ENCODE results near the gene SPATA6.
"Not testable (repeated sequence)": the region's sequence is repeated elsewhere in the genome, so short reads cannot be mapped to it uniquely, and the experiment has no call there.

The SPATA6 gene

DNA sequence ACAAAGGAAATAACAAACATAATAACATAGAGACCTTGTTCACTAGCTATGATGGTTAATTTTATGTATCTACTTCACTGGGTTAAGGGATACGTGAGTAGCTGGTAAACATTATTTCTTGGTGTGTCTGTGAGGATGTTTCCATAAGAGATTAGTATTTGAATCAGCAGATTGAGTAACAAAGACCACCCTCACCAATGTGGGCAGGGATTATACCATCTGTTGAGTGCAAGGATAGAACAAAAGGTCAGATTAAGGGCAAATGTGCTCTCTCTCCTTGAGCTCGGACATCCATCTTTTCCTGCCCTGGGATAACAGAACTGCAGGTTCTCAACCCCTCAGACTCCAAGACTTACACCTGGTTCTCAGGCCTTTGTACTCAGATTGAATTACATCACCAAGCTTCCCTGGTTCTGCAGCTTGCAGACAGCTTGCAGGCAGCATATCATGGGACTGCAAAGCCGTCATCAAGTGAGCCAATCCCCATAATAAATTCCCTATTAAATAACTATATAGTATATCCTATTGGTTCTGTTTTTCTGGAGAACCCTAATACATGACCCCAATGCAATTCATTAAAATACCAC lies 9.2 kb downstream of the SPATA6 start:
- no peak for DNase-seq (ENCODE audit: low spot score)

DNA sequence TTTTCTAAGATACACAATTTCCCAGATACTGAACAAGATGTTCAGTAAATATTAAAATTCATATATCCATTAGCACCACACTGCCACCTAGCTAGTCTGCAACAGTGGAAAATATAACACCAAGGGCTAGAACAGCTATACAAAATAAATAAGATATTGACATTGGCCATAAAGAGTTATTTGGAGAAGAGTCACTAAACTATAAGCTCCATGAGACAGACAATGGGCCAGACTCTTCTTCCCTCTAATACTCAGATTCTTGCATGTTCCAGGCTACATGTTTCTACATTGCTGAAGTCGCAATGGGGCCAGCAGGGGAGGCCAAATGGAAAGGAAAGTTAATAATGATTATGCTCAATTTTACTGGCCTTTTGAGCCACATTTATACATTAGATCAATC lies 21.5 kb downstream of the SPATA6 start:
- no peak for DNase-seq (ENCODE audit: low spot score)

DNA sequence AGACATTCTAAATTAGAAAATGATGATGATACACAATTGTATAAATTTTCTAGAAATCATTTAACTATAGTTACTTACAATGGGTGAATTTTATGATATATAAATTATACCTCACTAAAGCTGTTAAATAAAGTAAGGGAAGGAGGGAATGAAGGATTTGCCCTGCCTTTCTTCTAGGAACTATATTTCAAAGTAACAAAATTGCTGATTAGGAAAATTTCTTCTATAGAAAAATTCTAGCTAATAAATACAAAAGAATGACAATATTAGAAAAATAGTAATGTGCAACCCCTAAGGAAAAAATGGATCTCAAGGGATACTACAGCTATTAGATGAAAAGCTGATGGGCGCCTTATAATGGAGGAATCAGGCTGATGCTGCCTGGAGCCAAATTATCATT lies 23.1 kb downstream of the SPATA6 start:
- DNase-seq (ENCODE audit: low spot score): no peak

DNA sequence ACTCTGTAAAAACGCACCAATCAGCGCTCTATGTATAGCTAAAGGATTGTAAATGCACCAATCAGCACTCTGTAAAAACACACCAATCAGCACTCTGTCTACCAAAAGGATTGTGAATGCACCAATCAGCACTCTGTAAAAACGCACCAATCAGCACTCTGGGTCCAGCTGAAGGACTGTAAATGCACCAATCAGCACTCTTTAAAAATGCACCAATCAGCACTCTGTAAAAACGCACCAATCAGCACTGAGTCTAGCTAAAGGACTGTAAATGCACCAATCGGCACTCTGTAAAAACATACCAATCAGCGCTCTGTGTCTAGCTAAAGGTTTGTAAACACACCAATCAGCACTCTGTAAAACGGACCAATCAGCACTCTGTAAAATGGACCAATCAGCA lies 27.8 kb downstream of the SPATA6 start:
- DNase-seq (ENCODE audit: low spot score): not testable (repeated sequence)

DNA sequence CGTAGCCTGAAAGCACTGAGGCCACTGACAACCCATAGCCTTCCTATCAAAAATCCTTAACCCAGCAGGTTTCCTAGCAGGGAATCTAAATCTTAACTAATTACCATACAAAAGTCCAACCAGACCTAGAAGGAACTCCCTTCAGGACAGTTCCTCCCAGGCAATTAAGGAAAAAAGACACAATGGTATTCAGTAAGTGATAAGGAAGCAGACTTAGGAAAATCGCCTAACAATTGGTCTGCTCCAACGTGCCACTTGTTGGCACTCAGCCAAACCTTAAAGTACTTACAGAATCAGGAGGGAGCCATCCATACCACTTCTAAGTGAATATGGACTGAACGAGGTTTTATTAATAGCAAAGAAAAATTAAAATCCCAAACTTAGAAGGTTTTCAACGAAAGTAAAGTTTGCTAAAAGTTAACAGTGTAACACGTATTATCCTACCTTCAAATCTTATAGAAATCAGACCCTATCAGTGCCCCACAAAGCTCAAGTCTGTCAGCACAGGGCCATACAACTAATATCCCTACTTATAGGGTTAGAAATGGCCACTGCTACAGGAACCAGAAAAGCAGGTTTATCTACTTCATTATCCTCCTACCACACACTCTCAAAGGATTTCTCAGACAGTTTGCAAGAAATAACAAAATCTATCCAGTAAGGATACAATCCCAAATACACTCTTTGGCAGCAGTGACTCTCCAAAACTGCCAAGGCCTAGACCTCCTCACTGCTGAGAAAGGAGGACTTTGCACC lies 29.0 kb downstream of the SPATA6 start:
- DNase-seq (ENCODE audit: low spot score): no peak

DNA sequence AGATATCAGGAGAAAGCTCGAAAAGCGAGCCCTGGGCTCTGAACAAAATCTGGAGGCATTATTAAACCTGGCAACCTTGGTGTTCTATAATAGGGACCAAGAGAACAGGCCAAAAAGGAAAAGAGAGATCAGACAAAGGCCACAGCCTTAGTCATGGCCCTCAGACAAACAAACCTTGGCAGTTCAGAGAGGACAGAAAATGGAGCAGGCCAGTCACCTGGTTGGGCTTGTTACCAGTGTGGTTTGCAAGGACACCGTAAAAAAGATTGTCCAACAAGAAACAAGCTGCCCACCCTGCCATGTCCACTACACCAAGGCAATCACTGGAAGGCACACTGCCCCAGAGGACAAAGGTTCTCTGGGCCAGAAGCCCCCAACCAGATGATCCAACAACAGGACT lies 31.2 kb downstream of the SPATA6 start:
- not testable (repeated sequence) for DNase-seq (ENCODE audit: low spot score)

DNA sequence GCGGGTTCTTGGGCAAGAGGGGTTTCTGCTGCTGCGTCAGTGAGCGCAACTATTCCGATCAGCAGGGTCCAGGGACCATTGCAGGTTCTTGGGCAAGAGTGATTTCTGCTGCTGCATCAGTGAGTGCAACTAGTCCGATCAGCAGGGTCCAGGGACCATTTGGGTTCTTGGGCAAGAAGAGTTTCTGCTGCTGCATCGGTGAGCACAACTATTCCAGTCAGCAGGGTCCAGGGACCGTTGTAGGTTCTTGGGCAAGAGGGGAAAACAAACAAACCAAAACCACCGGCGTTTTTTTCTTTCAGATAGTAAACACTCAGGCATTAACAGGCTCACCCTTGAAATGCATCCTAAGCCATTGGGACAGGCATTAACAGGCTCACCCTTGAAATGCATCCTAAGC lies 32.6 kb downstream of the SPATA6 start:
- no peak for DNase-seq (ENCODE audit: low spot score)

DNA sequence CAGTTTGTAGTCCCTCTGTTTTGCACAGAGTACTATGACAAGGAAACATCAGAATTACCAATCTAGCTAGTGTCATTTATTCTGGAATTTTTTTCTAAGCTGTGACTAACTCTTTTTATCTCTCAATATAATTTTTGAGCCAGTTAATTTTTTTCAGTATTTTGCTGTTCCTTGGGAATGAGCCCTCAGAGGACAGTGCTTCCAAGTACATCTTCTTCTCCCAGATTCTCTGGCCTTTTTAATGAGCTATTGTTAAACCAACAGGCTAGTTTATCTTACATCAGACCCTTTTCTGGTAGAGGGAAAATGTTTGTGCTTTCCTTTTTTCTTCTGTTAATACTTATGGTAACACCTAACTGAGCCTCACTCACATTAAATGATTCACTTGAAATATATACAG lies 34.6 kb downstream of the SPATA6 start:
- DNase-seq (ENCODE audit: low spot score): not testable (repeated sequence)

DNA sequence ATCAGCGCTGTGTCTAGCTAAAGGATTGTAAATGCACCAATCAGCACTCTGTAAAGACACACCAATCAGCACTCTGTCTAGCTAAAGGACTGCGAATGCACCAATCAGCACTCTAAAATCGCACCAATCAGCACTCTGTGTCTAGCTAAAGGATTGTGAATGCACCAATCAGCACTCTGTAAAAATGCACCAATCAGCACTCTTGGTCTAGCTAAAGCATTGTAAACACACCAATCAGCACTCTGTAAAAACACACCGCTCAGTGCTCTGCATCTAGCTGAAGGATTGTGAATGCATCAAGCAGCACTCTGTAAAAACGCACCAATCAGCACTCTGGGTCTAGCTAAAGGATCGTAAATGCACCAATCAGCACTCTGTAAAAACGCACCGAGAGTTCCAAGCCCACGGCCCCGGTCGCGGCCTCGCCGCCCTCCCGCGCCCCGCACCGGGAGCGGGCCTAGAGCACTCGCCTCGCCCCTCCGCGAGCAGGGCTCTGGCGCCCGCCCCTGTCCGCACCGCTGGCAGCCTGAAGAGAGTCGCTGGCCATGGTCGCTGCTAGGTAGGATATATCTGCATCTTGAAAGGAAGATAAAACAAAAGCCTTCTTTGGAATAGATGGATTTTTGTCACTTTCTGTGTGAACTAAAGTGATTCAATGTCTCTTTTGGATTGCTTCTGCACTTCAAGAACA lies 36.5 kb downstream of the SPATA6 start:
- not testable (repeated sequence) for DNase-seq (ENCODE audit: low spot score)

DNA sequence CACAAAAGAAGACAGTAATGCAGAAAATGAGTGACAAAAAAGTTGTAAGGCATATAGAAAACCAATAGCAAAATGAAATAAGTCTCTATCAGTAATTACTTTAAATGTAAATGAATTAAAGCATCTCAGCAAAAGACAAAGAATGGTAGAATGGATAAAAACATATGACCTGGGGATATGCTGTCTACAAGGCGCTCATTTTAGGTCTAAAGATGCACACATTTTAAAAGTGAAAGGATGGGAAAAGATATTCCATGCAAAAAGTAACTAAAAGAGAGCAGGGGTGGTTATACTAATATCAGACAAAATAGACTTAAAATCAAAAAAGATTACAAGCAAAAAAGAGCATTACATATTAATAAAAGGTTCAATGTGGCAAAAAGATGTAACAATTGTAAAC lies 41.2 kb downstream of the SPATA6 start:
- no peak for DNase-seq (ENCODE audit: low spot score)

DNA sequence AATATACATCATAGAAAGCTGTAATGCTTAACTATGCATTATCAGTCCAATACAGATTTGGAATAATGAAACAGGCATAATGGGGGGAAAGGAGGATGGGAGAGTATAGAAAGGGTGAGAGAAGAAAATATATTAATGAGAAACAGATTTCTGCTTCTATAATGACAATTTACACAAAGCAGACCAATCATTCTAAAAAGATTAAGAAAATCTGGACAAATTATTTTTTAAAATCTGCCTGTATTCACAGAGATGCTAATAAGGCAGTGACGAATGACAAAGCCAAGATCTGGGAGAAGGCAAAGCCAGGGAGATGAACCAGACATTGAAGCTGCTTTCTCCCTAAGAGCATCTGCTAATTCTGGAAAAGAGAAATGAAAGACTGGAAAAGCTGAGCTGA lies 50.0 kb downstream of the SPATA6 start:
- DNase-seq (ENCODE audit: low spot score): no peak

DNA sequence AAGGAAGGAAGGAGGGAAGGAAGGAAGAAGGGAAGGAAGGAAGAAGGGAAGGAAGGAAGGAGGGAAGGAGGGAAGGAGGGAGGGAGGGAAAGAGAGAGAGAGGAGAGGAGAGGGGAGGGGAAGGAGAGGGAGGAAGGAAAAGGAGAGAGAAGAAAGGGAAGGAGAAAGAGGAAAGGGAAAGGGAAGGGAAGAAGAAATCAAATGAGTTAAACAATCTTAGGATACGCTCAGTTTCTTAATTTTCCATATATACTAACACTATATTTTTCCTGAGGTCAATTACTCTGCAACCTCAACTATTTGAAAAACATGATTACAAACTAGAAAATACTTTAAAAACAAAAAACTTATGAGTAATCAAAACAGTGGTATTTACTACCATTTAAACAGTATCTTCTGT lies 53.3 kb downstream of the SPATA6 start:
- DNase-seq (ENCODE audit: low spot score): no peak

DNA sequence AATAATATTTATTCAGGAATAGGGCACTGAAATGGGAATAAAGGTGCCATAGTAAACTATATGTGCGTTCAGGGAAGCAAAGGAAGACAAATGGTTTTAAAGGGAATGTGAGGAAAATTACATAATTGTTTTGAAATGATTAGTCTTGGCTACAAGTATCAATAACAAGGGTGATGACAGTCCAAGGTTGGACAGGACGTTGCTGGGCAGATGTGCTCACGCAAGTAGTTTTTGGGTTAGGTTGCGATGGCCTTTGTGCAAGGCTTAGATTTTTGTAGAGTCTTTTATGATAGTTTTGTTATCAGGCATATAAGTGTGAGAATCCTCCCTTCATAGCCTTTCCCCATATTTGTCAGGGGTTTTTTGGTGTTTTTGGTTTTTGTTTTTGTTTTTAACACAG lies 57.0 kb downstream of the SPATA6 start:
- no peak for DNase-seq (ENCODE audit: low spot score)

DNA sequence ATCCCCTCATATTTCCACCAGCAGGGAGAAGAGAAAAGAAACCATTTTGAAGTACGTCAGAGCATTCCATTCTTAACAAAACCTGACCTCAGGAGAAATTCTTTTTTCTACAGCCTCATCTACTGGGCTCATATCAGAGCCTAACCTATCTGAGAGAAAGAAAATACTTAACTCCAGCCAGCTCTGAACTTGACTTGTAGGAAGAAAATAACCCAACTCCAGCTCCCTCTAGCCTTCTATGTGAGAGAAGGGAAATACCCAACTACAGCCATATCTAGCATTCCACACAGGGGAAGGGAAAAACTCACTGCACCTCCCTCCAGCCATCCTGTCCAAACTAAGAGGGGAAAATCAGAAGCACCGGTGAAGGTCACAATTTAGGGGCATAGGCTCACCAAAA lies 57.7 kb downstream of the SPATA6 start:
- DNase-seq (ENCODE audit: low spot score): no peak

DNA sequence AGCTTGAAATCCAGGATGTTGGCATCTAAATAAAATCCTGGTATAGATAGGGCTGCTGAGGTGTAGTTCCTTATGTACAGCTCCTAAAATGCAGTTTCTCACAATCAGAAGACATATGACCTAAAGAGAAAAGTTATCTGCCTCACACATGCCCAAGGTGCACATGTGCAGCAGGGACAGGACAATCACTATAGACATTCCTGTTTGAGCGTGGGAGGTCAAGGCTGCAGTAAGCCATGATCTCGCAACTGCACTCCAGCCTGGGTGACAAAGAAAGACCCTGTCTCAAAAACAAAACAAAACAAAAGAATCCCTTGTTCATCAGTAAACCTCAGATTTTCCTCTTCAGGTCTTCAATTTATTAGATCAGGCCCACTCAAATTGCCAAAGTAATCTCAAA lies 66.1 kb downstream of the SPATA6 start:
- DNase-seq (ENCODE audit: low spot score): no peak

DNA sequence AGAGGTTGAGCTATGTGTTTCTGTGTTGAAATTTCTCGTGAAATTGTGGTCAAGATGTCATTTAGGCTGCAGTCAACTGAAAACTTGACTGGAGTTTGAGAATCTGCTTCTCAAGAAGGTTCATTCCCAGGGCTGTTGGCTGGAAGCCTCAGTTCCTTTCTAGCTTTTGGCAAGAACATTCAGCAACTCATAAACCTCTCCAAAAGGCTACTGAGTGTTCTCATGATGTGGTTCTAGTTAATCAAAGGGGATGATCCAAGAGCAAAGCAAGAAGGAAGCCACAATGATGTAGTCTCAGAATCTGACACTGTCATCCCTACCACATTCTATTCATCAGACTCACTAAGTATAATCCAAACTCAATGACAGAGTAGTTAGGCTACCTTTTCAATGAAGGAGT lies 66.6 kb downstream of the SPATA6 start:
- DNase-seq (ENCODE audit: low spot score): no peak

DNA sequence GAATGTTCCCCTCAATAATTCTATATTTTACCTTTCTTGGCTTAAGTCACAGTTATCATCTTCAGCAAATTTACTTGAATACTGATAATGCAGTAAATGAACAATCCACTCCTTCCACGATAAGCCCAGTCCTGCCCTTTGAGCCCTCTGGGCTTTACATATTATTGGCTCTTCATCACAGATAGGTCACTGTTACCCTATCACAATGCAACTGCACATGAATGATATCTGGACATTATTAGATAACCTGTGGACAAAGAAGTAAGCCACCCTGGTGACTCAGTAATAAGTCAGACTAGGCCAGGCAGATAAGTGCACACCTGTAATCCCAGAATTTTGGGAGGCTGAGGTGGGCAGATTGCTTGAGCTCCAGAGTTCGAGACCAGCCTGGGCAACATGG lies 69.4 kb downstream of the SPATA6 start:
- DNase-seq (ENCODE audit: low spot score): no peak

DNA sequence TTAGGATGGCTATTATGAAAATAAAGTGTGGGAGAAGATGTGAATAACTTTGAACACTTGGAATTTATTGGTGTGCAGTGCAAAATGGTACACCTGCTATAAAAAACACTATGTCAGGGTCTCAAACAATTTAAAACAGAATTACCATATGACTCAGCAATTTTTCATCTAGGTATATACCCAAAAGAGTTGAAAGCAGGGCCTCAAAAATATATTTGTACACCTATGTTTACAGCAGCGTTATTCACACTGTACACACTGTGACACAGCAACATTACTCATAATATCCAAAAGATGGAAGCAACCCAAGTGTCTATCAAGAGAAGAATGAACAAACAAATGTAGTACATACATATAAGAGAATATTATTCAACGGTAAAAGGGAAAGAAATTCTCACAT lies 75.8 kb downstream of the SPATA6 start:
- no peak for DNase-seq (ENCODE audit: low spot score)

DNA sequence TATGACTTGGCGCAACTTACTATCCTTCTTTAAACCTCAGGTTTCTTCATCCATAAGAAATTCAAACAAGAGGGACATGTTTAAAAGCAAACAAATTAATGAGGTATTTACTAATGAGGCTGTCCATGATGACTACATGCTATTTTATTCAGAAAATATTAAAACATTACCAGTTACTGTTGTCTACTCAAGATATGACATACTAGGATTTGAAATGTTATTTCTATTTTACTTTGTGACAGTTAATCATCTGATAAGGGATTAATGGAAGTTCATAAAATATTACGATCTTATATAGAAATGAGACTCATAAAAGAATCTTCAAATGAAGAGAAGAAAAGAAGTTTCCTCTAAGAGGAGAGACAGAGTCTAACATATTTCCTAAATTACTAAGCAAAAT lies 80.1 kb downstream of the SPATA6 start:
- DNase-seq (ENCODE audit: low spot score): no peak

DNA sequence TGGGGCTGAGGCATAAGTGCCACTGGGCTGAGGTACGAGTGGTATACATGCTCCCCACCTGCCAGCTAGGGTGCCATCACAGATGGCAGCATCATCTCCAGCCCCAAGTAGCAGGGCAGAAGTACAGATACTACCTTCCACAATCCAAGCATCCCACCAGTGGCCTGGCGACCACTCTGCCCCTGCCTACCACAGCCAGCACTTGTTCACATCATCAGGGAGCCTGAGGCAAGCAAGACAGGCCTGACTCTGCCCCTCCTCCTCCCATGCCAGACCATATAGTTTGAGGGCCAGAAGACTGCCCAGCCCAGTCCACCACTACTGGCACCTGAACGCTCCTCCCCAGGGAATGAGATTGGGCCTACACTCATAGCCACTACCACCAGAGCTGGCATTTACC lies 84.6 kb downstream of the SPATA6 start:
- DNase-seq (ENCODE audit: low spot score): no peak

DNA sequence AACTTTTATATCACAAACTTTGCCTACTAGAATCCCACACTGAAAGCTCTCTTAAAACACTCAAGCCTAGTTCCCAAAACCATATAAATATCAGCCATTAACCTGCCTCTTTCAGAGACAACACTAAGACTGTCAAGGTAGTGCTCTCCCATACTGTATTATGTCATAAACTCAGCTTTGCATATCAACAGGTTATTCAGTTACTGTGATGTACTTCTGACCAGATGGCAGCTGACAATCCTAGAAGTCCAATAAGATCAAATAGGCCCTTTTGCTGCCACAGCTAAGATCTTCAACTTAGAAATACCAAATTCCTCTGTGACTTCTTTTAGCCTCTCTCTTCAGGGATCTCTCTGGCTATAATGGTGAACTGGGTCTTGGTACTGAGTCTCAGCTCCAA lies 97.2 kb downstream of the SPATA6 start:
- DNase-seq (ENCODE audit: low spot score): no peak

DNA sequence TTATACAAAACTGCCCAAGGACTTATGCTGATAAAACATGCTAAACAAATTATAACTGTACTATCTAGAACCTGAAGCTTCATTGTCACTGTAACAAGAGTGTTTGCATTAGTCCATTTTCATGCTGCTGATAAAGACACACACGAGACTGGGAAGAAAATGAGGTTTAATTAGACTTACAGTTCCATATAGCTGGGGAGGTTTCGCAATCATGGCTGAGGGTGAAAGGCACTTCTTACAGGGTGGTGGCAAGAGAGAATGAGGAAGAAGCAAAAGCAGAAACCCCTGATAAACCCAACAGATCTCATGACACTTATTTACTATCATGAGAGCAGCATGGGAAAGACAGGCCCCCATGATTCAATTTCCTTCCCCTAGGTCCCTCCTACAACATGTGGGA lies 100.4 kb downstream of the SPATA6 start:
- DNase-seq (ENCODE audit: low spot score): no peak

DNA sequence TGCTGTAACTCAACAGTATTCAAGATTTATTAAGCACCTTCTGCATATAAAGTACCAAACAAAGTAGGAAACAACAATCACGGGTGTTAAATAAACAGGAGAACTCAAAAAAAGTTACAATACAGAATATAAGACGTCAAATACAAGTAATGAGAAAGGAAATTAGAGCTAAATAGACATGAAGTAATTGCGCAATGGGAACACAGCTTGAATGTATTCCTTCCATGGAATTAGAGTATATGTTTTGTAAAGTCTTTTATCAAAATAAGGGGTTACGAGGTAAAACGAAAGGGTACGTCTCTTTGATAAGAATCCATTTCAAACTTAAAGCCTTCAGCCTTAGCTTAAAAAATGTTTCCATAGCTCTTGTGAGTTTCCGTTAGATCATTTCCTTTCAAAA lies 109.1 kb downstream of the SPATA6 start:
- no peak for DNase-seq (ENCODE audit: low spot score)

DNA sequence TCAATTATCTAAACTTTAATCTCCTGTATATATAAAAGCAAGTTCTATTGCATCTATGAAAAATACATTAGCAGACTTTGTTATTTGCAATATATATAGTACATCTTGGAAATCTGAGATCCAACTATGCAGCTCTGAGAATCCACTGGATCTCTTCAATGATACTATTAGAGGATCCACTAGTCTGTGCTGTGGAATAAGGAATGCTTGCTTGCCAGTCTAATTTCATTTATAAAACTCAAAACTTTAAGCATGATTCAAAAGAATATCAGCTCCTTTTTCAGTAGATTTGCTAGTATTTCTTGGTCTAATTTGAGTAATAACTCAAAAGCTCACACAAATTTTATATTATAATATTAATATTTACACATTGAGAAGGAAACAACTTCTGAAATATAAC lies 115.1 kb downstream of the SPATA6 start:
- no peak for DNase-seq (ENCODE audit: low spot score)

Measured in AG08396 (cell line).